ENCODE measurements around the gene P4HA2. TPM values are rescaled to one million over a fixed set of nuclear protein-coding genes. Genes with fewer than 3 reads are reported as not detected.

The P4HA2 gene
- total RNA-seq, 2 donors from 2014 or later = 16.8 to 18.0 TPM

DNA sequence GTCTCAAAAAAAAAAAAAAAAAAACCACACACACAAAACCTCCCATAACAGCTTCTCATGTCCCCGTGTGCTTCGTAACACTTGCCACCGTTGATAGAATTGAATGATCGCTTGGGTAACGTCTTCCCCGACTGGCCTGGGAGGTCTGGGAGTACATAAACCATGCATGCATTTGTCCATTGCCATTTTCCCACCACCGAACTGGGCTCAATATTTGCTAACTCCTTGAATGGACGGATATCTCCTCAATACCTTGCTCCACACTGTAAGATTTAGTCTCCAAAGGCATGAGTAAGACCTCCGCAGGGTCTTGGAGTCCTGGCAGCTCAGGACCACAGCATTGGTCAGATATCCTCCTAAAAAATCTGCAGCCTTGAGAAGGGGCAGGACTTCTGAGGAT lies 3.2 kb upstream of the P4HA2 start:
- Histone ChIP-seq H3K27ac (no peak overlapping the region), H3K4me1 (replicated peaks) (no peaks in the 10 kb centered on the region), H3K27me3 (replicated peaks; ENCODE audit: insufficient read depth) (no peaks in the 10 kb centered on the region), H3K9me3 (no peaks in the 10 kb centered on the region), H3K36me3 (no peaks in the 10 kb centered on the region), H3K4me3 (no peak overlapping the region)
- DNase-seq (ENCODE audit: low spot score) = no peak
- WGBS = 94% methylated on average over 9 of the region's 9 CpGs
- TF ChIP-seq, protein P1, sequence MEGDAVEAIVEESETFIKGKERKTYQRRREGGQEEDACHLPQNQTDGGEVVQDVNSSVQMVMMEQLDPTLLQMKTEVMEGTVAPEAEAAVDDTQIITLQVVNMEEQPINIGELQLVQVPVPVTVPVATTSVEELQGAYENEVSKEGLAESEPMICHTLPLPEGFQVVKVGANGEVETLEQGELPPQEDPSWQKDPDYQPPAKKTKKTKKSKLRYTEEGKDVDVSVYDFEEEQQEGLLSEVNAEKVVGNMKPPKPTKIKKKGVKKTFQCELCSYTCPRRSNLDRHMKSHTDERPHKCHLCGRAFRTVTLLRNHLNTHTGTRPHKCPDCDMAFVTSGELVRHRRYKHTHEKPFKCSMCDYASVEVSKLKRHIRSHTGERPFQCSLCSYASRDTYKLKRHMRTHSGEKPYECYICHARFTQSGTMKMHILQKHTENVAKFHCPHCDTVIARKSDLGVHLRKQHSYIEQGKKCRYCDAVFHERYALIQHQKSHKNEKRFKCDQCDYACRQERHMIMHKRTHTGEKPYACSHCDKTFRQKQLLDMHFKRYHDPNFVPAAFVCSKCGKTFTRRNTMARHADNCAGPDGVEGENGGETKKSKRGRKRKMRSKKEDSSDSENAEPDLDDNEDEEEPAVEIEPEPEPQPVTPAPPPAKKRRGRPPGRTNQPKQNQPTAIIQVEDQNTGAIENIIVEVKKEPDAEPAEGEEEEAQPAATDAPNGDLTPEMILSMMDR (IDR thresholded peaks at IDR 0.05) = no peak
- no peak for TF ChIP-seq POLR2AphosphoS5 (IDR thresholded peaks at IDR 0.05)
- intact Hi-C loops (cut with DNase I) = no loop called here

DNA sequence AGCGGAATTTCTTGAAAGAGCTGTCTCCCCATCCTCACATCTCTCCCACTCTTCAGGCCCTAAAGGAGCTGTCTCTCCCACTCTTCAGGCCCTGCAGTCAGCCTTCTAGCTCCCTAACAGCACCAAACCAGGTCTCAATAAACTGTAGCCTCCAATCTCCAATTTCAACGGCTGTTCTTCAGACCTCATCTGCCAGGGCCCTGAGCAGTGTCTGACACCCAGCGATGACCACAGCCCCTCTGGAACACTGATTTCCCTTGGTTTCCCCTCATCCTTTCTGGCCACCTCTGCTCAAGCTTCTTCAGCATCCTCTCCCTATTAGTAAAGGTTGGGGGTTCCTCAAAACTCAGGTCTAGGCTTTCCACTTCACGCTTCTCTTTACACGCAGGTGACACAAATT lies 1.6 kb upstream of the P4HA2 start:
- H3K36me3 ChIP-seq = no peaks in the 10 kb centered on the region
- H3K27me3 ChIP-seq (replicated peaks; ENCODE audit: insufficient read depth) = no peaks in the 10 kb centered on the region
- no peak overlapping the region for H3K27ac ChIP-seq
- H3K4me3 ChIP-seq = no peak overlapping the region
- DNase-seq (ENCODE audit: low spot score) = no peak
- WGBS = 95% methylated on average over 5 of the region's 5 CpGs
- intact Hi-C loops (cut with DNase I) = loop anchor here (5.0 kb wide), 2 partner anchors 37 to 63 kb away; partner anchors contain the start of gene SLC22A4
- peaks cover 7% of the 10 kb centered on the region for H3K4me1 ChIP-seq (replicated peaks)
- no peak for TF ChIP-seq POLR2AphosphoS5 (IDR thresholded peaks at IDR 0.05)
- TF ChIP-seq POLR2A (IDR thresholded peaks at IDR 0.05) = no peak
- TF ChIP-seq, protein P1 (IDR thresholded peaks at IDR 0.05) = no peak
- H3K9me3 ChIP-seq = no peaks in the 10 kb centered on the region

DNA sequence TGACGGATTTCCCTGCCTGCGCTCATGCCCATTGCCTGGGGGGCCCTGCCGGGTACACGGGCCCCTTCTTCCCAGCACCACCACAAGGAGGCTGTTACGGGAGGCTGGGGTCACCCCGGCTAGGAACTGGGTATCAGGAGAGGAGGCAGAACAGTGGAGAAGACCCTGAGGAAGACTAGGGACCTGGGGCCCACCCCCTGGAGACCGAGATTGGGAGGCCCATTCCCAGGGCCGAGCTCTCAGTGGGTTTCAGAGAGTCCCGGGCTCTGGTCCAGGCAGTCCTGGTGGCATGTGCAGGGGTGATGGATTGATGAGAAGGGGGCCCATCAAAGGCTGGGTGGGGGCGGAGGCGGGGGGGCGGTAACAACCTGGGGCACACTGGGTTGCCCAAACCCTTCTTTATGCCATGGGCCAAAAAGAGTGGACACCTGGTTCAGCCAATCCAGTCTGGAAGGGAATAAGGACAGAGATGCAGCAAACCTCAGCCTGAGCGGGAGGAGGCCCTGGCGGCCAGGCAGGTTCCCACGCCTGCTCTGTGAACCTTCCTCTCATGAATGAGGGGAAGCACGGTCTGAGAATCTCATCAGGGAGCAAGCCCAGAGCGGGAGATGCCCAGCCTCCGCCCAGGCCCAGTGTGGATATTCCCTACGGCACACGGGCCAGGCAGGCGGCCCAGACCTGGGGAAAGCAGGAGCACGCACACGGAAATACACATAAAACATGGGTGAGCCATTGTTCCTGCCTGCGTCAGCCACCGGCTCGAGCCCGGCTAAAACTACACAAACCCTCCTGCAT lies 785 bp upstream of the P4HA2 start:
- H3K9me3 ChIP-seq = no peaks in the 10 kb centered on the region
- no peaks in the 10 kb centered on the region for H3K27me3 ChIP-seq (replicated peaks; ENCODE audit: insufficient read depth)
- intact Hi-C loops (cut with DNase I) = loop anchor here (5.0 kb wide), 2 partner anchors 36 to 64 kb away; partner anchors contain the start of gene SLC22A4
- H3K4me1 ChIP-seq (replicated peaks) = peaks cover 7% of the 10 kb centered on the region
- 75% methylated on average over 27 of the region's 27 CpGs for WGBS
- peak overlapping the region; percentile 84 to 88 for H3K27ac ChIP-seq
- DNase-seq (ENCODE audit: low spot score) = no peak
- H3K4me3 ChIP-seq = peak overlapping the region; percentile 70 to 81
- no peaks in the 10 kb centered on the region for H3K36me3 ChIP-seq
- TF ChIP-seq, protein P1 (IDR thresholded peaks at IDR 0.05) = no peak
- no peak for TF ChIP-seq POLR2A (IDR thresholded peaks at IDR 0.05)
- TF ChIP-seq POLR2AphosphoS5 (IDR thresholded peaks at IDR 0.05) = no peak

DNA sequence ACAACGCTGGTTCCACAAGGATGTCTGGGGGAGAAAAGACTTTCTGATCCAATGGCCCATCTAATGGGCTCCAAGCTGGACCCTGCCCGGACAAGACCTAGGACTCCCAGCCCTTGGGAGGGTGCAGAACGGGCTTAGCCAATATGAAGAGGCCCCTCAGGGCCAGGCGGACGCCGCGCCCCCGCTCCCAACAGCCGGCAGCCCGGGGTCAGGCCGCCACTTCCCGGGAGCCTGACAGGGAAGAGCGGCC lies 493 bp downstream of the P4HA2 start:
- intact Hi-C loops (cut with DNase I) = loop anchor here (5.0 kb wide), 2 partner anchors 35 to 65 kb away; partner anchors contain the start of gene SLC22A4
- Histone ChIP-seq H3K4me1 (replicated peaks) (peaks cover 12% of the 10 kb centered on the region), H3K27me3 (replicated peaks; ENCODE audit: insufficient read depth) (no peaks in the 10 kb centered on the region), H3K27ac (peak overlapping the region; percentile 84 to 88), H3K4me3 (peak overlapping the region; percentile 70 to 81), H3K36me3 (no peaks in the 10 kb centered on the region), H3K9me3 (no peaks in the 10 kb centered on the region)
- no peak for DNase-seq (ENCODE audit: low spot score)
- TF ChIP-seq POLR2AphosphoS5 (IDR thresholded peaks at IDR 0.05) (no peak), POLR2A (IDR thresholded peaks at IDR 0.05) (no peak)
- TF ChIP-seq, protein P1 (IDR thresholded peaks at IDR 0.05) = no peak
- 1% methylated on average over 9 of the region's 13 CpGs for WGBS
